RWPE1 (cell line): ENCODE measurements around the gene HDAC6.

Experiments used
- CTCF ChIA-PET: fragments of 350-600 bp; sonication (Branson Sonifier 250); formaldehyde crosslinking; extraction: SDS; loops from one replicate; lab custom pipeline; 2021; lab: Yijun Ruan, JAX
- POLR2A ChIA-PET: fragments of 400-600 bp; formaldehyde crosslinking; extraction: SDS; loops from one replicate; lab custom pipeline; 2020; ENCODE audit warnings: antibody characterized with exemption; ENCODE audit not compliant: low non-redundant PET; lab: Yijun Ruan, JAX
- DNase-seq: peaks from one replicate; pipeline ENCODE4 v3.0.0; 2012; ENCODE audit warnings: low spot score
- H3K27ac ChIP-seq: fragments of 450-650 bp; 2 replicates; pipeline ENCODE4 v1.5.1; 2017
- CTCF ChIP-seq: fragments of 450-650 bp; conservative IDR thresholded peaks from 2 replicates; pipeline ENCODE4 v1.5.1; 2017; ENCODE audit warnings: low read depth, mild to moderate bottlenecking

HDAC6 gene

GRCh38 chrX:48829016-48829735, 27.3 kb downstream of the HDAC6 start:
- ChIA-PET POLR2A (no interaction called here), CTCF (no interaction called here)
- no peak for TF ChIP-seq CTCF
- DNase-seq = no peak
- no peak overlapping the region for H3K27ac ChIP-seq

GRCh38 chrX:48831136-48831908, 29.5 kb downstream of the HDAC6 start:
- ChIA-PET CTCF (no interaction called here), POLR2A (no interaction called here)
- H3K27ac ChIP-seq = no peak overlapping the region
- TF ChIP-seq CTCF = no peak
- no peak for DNase-seq

- no peak for TF ChIP-seq CTCF
- no peak for DNase-seq
- H3K27ac ChIP-seq = no peak overlapping the region
- CTCF ChIA-PET = no interaction called here
- POLR2A ChIA-PET = no interaction called here
Measured at GRCh38 chrX:48831909-48832291, 30.0 kb downstream of the HDAC6 start.

- ChIA-PET POLR2A (no interaction called here), CTCF (no interaction called here)
- DNase-seq = no peak
Measured at GRCh38 chrX:48833542-48834138, 31.8 kb downstream of the HDAC6 start.

GRCh38 chrX:48834383-48834709, 32.5 kb downstream of the HDAC6 start:
- no peak for TF ChIP-seq CTCF
- no peak for DNase-seq
- POLR2A ChIA-PET = no interaction called here
- no peak overlapping the region for H3K27ac ChIP-seq
- CTCF ChIA-PET = no interaction called here

More at GRCh38 chrX:48833542-48834138, 31.8 kb downstream of the HDAC6 start:
- no peak overlapping the region for H3K27ac ChIP-seq
- no peak for TF ChIP-seq CTCF

GRCh38 chrX:48835524-48836329, 33.9 kb downstream of the HDAC6 start, which contains the start of gene PCSK1N:
PCSK1N (minus strand) TSS chrX:48835610; CDS start chrX:48835532, 78 bp downstream.
- CTCF ChIA-PET = no interaction called here
- no peak within 1 kb of the TSS for H3K27ac ChIP-seq
- peak; percentile 28 for DNase-seq
- no peak for TF ChIP-seq CTCF
- POLR2A ChIA-PET = no interaction called here
